Heart right ventricle (tissue), 16 donors: Measurements from ENCODE around the gene CYBC1. TPM values are rescaled to one million over a fixed set of nuclear protein-coding genes. Genes with fewer than 3 reads are reported as not detected.

Experiments
- ATAC-seq, 8 donors: fragments of 200-7000 bp; cut with Tn5 transposase; one replicate each; pipeline ENCODE4 v1.9.1; 2020; ENCODE audit warnings: mild to moderate bottlenecking in 8 of 8, moderate library complexity in 8 of 8, moderate number of reproducible peaks in 1 of 8
- DNase-seq, 2 donors: peaks; one replicate each; pipeline ENCODE4 v3.0.0-alpha.2; 2020
- H3K27ac ChIP-seq, 10 donors: fragments of 200-600 bp; sonication (generic) in 2 of 10; one replicate each; pipeline versions ENCODE4 v1.5.0 to v1.8.0; 2020 to 2022; ENCODE audit warnings: mild to moderate bottlenecking in 3 of 10
- H3K27me3 ChIP-seq, 7 donors: fragments of 200-600 bp; one replicate each; pipeline ENCODE4 v1.8.0; 2021 to 2022; ENCODE audit warnings: mild to moderate bottlenecking in 2 of 7
- H3K36me3 ChIP-seq, 9 donors: fragments of 200-600 bp; sonication (generic) in 1 of 9; one replicate each; pipeline versions ENCODE4 v1.5.0 to v1.8.0; 2020 to 2022; ENCODE audit warnings: mild to moderate bottlenecking in 2 of 9
- H3K4me1 ChIP-seq, 9 donors: fragments of 200-600 bp; sonication (generic) in 1 of 9; one replicate each; pipeline versions ENCODE4 v1.5.0 to v1.8.0; 2020 to 2022; ENCODE audit warnings: mild to moderate bottlenecking in 4 of 9
- H3K4me3 ChIP-seq, 10 donors: fragments of 200-600 bp; sonication (generic) in 2 of 10; one replicate each; pipeline versions ENCODE4 v1.5.0 to v1.8.0; 2020 to 2022; ENCODE audit warnings: mild to moderate bottlenecking in 7 of 10, moderate library complexity in 2 of 10
- H3K9me3 ChIP-seq, 11 donors: fragments of 200-600 bp in 10 of 11; sonication (generic) in 2 of 11; one replicate each; pipeline versions ENCODE4 v1.5.0 to v1.8.0; 2013 to 2022; ENCODE audit warnings: mild to moderate bottlenecking in 2 of 11, control low read depth in 1 of 11, moderate library complexity in 1 of 11
- CTCF ChIP-seq, 9 donors: fragments of 200-600 bp; sonication (generic) in 2 of 9; IDR thresholded peaks; one replicate each; pipeline versions ENCODE4 v1.5.0 to v1.8.0; 2021 to 2022; ENCODE audit warnings: antibody characterized with exemption in 9 of 9, mild to moderate bottlenecking in 5 of 9, moderate library complexity in 1 of 9
- WGBS, 2 donors: extraction: QIAGEN DNeasy Blood & Tissue Kit; methylation state at CpG; one replicate each; pipeline ENCODE4 v1.1.7; 2013; ENCODE audit warnings: inconsistent platforms in 1 of 2; 5-methylcytosine and 5-hydroxymethylcytosine counted together
- intact Hi-C, 10 donors: fragments of 100-400 bp; cut with DNase I; formaldehyde crosslinking; loops; one replicate each; pipeline versions ENCODE4 v1.11.1 to v1.14.2; 2022
- polyA plus RNA-seq, 2 donors: library from polyadenylated mRNA; stranded (reverse); fragments of 200-250 nt; gene quantifications; one replicate each; pipeline ENCODE4 v1.2.3, GENCODE V29; 2013
- total RNA-seq, 10 donors: library from RNA; stranded (reverse); fragmentation: NEBNext Ultra II Directional in 3 of 10; extraction: Animal tissue kit (Norgen Biotek cat#: 25700) in 3 of 10; gene quantifications; one replicate each; pipeline versions ENCODE4 v1.2.1 to v1.2.4, GENCODE V29; 2021 to 2023
- donor health status: Arrhythmogenic right ventricular cardiomyopathy.
- donor health status: ischemic (EF 13 %, LVEDD 7.1; RV severe dilation, severe dysfunction).
- donor health status: healthy with polysubstance abuse.
- donor health status: DM: no; HTN: yes; CAD: no.
- donor health status: DM: no; HTN: no; CAD: no.
- donor health status: ischemic (EF 25% LVEDD 6.9; RV normal size, moderate dysfunction).
- donor health status: ischemic (EF 25% LVEDD 5.7; RV mildly dilated, moderate dysfunction).
- donor health status: healthy.
- donor health status: DM: yes; HTN: yes; CAD: no.
- donor health status: Ischemic cardiomyopathy.
- donor health status: ischemic (EF 35%, LVEDD 5.7; RV mildly dilated, moderate dysfunction).
- donor health status: nonischemic (EF 11% LVEDD 7.7; RV severe dilation, severe dysfunction).
- donor health status: DM: yes; HTN: yes; CAD: no.
- donor health status: PGD.
- donor health status: ischemic (EF 29% LVEDD 5.4; RV normal size, mild dysfunction).
- donor health status: nonischemic (EF 23%, LVEDD 6.1; RV moderate dilation, normal function).

CYBC1 gene
- total and polyA plus RNA-seq, 12 donors, result 13.4 to 56.6 (median 21.0) TPM

DNA sequence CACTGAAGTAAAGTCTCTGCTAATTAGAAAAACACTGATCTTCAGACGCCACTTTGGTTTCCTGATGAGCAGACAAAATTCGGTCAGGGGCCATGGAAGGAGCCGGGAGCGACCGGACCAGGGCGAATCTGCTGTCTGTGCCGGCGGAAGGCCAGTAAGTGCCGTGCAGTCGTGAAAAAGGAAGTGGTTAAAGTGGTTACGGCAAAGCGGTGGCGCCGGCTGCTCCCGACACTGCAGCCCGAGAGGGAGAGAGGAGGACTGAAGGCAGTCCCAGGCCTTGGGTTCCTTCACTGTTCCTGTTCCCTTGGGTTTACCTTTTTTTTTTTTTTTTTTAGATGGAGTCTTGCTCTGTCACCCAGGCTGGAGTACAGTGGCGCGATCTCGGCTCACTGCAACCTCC, 49.7 kb downstream of the CYBC1 start:
- TF ChIP-seq CTCF (IDR thresholded peaks at IDR 0.05), result no peak
- Histone ChIP-seq H3K36me3 (peaks cover 0 to 46% (median 0%) of the 10 kb centered on the region in 9 donors), H3K9me3 (no peaks in the 10 kb centered on the region), H3K27ac (peak overlapping the region in 1 of 10 donors; percentile 75), H3K27me3 (no peaks in the 10 kb centered on the region), H3K4me1 (peaks cover 0 to 35% (median 0%) of the 10 kb centered on the region in 9 donors), H3K4me3 (peak overlapping the region in 1 of 10 donors; percentile 26)
- 91 to 93% methylated on average over 17 to 19 of the region's 19 CpGs for WGBS, 2 donors
- intact Hi-C loops, result no loop called here
- peak in 1 of 2 donors; percentile 47 for DNase-seq
- ATAC-seq, result peak in 4 of 8 donors; percentile 21 to 66 (median 54)

GRCh38 chr17:82400206-82400605, 50.3 kb downstream of the CYBC1 start:
- Histone ChIP-seq H3K27ac (peak overlapping the region in 2 of 10 donors; percentile 26 to 75), H3K36me3 (peaks cover 0 to 48% (median 0%) of the 10 kb centered on the region in 9 donors), H3K9me3 (no peaks in the 10 kb centered on the region), H3K4me3 (peak overlapping the region in 1 of 10 donors; percentile 26), H3K27me3 (no peaks in the 10 kb centered on the region), H3K4me1 (peaks cover 0 to 35% (median 0%) of the 10 kb centered on the region in 9 donors)
- no peak for ATAC-seq
- 75 to 83% methylated on average over 7 of the region's 7 CpGs for WGBS, 2 donors
- DNase-seq, result no peak
- intact Hi-C loops, result no loop called here
- TF ChIP-seq CTCF (IDR thresholded peaks at IDR 0.05), result no peak

- no peaks in the 10 kb centered on the region for H3K9me3 ChIP-seq
These were observed 50.9 kb downstream of the CYBC1 start for GRCh38 chr17:82399601-82400101.

GRCh38 chr17:82399041-82399441, 51.5 kb downstream of the CYBC1 start:
- DNase-seq (no peak), ATAC-seq (peak; percentile 36 to 63 (median 48))
- H3K9me3 ChIP-seq, result no peaks in the 10 kb centered on the region
- TF ChIP-seq CTCF (IDR thresholded peaks at IDR 0.05), result no peak
- H3K4me1 ChIP-seq, result peaks cover 0 to 35% (median 0%) of the 10 kb centered on the region in 9 donors
- H3K27me3 ChIP-seq, result no peaks in the 10 kb centered on the region
- intact Hi-C loops, result loop anchor here in 1 of 10 donors (5.0 kb wide), 1 partner anchor 42 kb away; the partner anchor contains the start of gene TEX19
- peak overlapping the region in 2 of 10 donors; percentile 22 to 51 for H3K27ac ChIP-seq
- WGBS, 2 donors, result 67% methylated on average over 13 of the region's 13 CpGs
- H3K36me3 ChIP-seq, result peaks cover 0 to 49% (median 0%) of the 10 kb centered on the region in 9 donors
- no peak overlapping the region for H3K4me3 ChIP-seq

More at GRCh38 chr17:82399601-82400101, 50.9 kb downstream of the CYBC1 start:
- no peak for TF ChIP-seq CTCF (IDR thresholded peaks at IDR 0.05)
- Histone ChIP-seq H3K4me3 (no peak overlapping the region), H3K27me3 (no peaks in the 10 kb centered on the region), H3K4me1 (peaks cover 0 to 35% (median 0%) of the 10 kb centered on the region in 9 donors), H3K36me3 (peaks cover 0 to 48% (median 0%) of the 10 kb centered on the region in 9 donors), H3K27ac (peak overlapping the region in 3 of 10 donors; percentile 22 to 75 (median 51))
- no peak for DNase-seq
- ATAC-seq, result peak in 1 of 8 donors; percentile 10
- 89 to 92% methylated on average over 18 of the region's 18 CpGs for WGBS, 2 donors
- intact Hi-C loops, result loop anchor here in 1 of 10 donors (5.0 kb wide), 1 partner anchor 42 kb away; the partner anchor contains the start of gene TEX19
